Activated T-helper 1 cell treated with anti-CD3 and anti-CD28 coated beads, Interleukin-2, amount 50 U/mL, for 16 hours (primary cell): Measurements from ENCODE around the gene ACAD11.
"Not testable (repeated sequence)": the region's sequence is repeated elsewhere in the genome, so short reads cannot be mapped to it uniquely, and the experiment has no call there.

Experiments
- DNase-seq, 2 donors: peaks; one replicate each; pipeline ENCODE4 v3.0.0-alpha.2; 2020; ENCODE audit warnings: low read depth in 1 of 2, low spot score in 1 of 2

ACAD11 gene

DNA sequence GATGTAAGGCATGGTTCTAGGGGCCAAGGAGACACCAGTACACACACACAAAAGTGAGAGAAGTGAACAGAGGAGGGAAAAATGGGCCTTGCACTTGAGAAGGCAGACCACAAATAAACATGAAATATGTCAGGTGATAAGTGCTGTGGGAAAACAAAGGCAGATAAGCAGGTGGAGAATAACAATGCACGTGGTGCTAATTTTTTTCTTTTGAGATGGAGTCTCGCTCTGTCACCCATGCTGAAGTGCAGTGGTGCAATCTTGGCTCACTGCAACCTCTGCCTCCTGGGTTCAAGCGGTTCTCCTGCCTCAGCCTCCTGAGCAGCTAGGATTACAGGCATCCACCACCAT is 103.6 kb downstream of the ACAD11 start:
- DNase-seq: not testable (repeated sequence)

DNA sequence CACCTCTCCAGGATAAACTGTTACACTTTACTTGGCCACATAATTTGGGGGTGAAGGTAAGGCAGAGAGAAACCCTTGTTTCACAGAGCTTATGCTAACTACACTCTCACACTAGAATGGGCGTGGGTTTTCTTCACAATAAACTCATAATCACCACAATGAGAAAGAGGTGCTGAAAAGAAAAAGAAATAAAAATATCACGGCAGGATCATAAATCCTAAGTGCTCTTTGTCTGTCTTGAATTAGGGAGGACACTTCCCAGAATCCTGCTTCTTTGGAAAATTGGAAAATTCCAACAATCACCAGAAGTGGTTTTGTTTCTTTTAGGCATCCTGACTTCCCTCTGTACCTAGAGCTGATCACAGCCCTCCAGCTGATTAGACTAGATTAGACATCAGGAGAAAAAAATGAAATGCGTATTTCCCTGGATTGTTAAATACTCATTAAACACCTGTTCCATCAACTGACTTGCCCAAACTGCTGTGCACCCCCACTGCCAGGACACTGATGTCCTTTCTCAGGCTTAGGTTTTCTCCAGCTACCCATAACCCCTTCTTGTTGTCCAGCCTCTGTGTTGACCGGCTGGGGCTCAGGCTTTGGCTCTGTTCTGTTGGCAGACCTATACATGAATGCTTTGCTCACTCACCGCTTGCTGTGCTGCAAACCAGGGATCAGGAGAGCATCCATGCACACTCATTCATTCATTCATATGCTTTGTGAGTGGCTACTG is 104.1 kb downstream of the ACAD11 start:
- DNase-seq: no peak

DNA sequence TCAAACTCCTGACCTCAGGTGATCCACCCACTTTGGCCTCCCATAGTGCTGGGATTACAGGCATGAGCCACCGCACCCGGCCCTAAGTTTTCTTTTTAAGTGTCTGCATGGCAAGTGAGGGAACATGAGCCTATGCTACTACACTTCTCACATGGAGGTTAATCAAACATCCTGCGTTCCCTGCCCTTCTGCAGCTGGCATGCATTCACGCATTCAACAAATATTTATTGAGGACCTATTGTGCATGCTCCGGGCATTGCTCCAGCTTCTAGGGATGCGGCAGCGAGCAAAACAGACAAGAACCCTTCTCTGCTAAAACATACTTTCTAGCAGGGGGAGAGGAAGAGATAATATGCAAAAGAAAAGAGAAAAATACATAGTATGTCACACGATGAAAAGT is 105.2 kb downstream of the ACAD11 start:
- DNase-seq: no peak

DNA sequence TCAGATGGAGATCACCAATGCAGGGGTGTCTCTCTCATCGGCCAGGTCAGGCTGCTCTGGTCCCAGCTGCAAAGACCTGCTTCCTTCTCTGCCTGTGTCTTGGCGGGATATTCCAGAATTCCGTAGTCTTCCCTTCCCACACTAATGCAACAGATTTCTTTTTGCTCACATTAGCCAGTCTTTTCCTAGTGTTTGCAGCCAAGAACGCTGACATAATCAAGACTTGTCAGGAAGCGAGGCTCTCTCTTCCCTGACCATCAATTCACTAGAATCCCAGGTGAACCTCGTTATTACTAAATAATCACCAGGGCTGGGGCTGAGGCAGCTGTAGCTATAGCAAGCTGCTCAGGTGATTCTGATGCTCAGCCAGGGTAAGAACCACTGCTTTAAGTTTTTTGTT is 105.8 kb downstream of the ACAD11 start:
- no peak for DNase-seq

DNA sequence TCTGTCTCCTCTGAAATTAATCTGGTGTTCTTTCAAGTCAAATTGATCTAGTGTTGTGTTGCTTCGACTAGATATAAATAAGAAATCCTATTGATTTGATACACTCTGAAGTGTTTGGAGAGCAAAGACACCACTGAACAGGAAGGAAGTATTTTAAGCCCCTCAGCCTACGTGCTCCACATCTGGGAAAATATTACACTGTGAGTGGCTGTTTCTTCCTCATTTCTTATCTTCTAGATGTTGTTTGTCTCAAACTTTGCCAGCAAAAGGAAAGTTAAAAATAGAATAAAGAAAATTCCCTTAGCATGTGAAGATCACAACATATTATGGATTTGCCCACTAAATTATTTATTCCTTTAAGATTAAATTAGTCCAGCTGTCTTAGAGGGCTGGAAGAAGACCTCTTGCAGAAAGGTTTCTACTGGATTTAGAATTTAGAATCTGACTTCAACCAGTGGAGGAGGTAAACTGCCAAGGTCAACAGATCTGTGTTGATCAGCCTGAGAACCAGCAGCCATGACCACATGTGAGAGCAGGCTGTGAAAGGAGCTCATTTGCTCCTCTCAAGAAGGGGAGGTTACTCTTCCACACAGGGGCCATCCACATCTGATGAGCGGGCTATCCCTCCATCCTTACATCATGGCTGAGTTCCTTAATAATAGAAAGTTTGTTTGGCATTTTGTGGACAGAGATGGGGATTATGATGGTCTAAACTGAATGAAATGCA is 108.9 kb downstream of the ACAD11 start:
- DNase-seq: no peak

DNA sequence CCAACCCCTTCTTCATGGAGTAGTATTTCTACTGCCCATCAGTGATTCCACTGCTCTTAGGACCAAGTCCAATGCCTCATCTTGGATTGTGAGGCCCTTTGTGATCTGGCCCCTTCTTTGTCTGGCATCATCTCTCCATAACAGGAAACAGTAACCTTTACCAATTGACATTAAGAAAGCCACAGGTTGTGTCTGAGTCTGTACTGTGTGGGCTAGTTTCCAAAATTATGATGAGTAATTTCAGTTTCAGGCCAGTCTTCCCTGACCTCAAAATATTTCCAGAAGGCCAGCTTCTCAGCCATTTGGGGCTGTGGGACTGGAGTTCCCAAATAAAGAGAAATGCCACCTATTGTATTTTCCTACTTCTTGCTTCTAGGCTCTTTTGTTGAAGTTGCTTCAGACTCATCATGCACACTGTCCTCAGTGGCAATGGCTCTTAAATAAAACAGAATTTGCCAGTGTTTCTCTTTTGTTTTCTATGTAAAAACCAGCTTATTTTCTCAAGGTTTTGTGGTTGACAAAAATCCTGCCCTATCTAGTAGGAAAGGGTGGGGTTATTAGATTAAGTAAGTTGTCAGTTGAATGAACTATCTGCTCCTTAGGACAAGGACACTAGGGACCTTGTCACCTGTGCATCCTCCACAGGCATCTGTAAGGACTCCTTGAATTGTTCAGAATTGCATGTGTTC is 109.6 kb downstream of the ACAD11 start:
- no peak for DNase-seq

DNA sequence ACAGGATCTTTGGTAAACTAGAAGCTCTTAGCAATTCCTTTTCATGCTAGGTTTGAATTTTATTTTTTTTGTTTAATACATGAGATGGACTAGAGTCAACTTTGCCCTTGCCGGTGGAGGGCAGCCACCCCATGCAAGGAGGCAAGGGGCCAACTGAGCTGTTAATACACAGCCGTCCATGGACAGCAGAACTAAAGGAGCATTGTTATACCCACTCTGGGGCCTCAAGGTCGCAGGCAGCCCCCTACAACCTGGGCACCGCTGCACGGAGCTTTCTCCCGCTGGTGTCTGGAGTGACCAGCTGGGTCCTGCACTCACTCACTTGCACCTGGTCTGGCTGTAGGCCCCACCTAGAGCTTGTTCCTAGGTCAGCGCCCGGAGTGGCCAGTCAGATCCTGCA is 110.4 kb downstream of the ACAD11 start:
- no peak for DNase-seq

DNA sequence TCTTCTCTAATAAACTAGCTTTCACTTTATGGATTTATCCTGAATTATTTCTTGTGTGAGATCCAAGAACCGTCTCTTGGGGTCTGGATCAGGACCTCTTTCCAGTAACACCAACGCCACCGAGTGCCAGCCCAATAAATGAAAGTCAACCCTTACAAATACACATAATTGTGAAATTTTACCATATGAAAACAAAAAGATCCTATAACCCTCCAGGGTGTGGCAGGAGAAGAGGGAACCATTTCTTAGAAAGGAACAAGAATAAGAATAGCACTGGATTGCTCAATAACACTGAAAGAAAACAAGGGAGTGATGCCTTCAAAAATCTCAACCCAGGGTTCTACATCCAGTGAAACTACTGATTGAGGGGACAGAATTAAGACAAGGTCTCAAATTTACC is 114.1 kb downstream of the ACAD11 start:
- no peak for DNase-seq

DNA sequence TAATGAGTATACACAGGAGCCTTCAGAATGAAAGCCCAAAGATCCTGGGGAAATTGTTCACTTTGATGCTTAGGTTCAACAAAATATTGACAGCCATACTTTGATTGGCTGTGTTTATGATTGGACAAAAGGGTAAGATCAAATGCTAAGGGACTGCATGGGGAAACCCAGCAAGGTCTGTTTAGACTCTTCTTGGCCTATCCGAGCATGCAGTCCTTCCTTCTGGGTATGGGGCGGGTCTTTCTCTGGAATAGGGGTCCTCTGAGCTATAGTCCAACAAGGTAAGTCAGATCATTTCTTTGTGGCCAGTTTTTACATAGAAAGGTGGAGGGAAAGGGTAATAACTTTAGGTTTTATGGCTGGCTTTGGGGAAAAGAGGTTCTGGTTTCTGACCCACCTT is 115.5 kb downstream of the ACAD11 start:
- DNase-seq: no peak

DNA sequence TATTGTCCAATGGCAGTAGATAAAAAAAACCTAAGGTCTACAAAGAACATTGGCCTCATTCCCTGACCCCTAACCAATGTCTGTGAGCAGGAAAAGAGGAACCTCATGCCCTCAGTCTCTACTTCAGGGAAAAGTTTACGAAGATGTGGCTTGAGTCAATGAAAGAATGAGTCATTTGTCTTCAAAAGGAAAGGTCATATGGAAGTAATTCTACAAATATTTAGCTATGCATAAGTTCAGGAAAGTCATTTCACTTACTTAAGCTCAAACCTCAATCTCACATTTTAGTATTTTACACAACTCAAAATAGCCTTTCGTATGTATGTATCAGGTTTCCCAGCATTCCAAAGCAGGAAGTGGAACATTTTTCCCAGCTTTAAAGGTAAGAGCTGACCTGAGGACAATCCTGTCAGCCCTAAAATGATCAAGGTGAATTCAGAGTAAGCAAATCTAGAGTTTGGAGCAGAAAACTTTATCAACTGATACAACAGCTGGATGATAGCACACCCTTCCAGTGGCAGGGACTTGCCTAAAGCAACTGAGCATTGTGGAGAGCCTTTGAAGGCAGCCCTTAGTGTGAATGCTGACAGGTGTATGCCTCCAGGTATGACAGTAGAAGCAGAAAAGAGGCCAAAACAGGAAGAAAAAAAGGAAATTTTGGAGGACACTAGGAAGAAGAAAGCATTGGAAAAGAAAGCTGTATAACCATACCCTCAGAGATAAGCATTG is 116.4 kb downstream of the ACAD11 start:
- DNase-seq: no peak

DNA sequence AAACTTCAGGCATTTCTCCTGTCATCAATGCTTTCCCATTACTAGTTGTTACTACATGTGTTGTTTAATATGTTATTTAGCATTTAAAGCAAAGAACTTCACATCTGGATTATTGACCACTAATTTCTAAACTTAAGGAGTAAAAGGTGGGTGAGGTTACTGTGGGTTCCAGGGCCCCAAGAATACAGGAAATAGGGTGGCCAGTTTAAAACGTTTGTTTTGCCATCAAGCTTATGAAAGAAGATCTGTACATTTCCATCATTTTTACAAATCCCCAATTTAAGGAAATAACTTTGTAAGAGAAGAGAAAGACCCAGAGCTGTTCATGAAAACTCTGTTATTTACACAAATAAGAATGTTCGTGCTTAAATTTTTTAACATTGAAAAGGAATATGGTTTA is 117.0 kb downstream of the ACAD11 start:
- DNase-seq: no peak

DNA sequence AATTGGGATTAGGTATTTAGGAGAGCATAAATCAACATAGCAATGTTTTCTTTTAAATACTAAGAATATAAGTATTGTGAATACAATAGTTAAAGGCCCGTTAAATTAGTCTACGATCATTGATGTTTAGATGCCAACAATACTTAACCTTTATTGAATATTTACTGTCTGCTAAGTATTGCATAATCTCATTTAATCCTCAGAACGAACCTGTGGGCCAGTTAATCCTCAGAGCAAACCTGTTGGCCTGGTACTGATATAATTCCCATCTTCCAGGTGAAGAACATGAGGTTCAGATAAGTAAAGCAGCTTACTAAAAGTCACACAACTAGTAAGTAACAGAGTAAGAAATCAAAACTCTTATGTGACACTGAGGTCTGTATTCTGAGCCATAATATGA is 119.9 kb downstream of the ACAD11 start:
- no peak for DNase-seq

DNA sequence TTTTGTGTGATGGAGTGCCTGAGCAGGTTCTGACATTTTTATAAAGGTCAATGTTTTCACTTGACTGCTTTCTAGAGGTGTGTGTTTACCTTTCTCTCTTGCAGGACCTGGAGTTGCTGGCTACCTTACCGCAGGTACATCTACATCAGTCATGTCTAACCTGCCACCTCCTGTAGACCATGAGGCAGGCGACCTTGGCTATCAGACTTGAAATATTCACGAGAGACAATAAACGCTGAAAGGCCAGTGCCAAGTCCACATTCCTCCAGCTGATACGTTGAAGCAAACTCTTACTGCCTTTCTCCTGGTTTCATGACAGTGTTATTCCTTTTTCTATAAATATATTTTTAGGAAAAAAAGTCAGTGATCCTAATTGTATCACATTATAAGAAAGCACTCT is 121.5 kb downstream of the ACAD11 start:
- DNase-seq: no peak

DNA sequence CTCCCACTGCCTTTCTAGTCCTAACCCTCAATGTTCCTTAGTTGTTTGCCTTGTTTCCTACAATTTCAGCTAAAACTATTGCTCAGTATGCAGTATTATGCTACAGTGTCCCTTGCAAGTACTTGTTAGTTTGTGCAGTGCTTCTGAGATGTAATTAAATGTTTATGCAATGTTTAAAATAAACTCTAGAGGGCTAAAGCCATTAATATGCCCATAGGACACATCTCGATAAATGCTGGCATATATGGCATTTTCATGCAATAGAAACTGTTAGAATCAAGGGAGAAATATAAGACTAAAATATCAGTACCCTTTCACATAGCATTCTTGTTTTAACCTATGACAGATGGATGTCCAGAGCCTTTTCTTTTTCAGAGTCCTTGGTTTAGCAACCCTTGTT is 122.3 kb downstream of the ACAD11 start:
- no peak for DNase-seq

DNA sequence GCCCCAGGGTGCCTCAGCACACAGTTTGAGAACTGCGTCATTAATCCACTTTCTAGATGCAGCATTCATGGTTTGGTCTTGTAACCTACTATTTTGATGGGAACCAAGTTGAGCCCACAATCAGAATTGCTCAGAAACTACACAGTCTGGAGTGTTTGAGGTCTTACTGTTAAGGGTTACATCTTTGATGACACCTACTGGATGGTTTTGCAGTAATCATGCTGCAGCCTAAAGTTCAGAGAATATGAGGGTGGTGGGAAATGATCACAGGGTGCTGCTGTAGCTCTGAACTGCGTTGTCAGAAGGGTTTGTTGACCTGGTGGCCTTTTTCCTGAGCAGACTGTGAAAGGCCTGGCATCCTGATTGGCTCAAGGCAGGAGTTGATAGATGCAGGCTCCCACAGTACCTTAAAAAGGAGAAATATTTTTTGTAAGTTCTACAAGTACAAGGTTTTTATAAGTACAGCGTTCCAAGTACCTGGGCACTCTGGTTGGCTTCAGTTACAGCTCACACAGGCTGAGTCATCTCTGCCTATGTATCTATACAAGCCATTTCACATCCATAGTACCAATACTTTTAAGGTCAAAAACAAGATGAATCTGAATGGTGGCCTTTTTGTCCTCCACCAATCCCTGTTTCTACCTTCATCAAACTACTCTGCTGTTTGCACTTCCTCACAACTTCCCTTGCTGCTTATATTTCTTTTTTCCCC is 123.0 kb downstream of the ACAD11 start:
- DNase-seq: no peak

DNA sequence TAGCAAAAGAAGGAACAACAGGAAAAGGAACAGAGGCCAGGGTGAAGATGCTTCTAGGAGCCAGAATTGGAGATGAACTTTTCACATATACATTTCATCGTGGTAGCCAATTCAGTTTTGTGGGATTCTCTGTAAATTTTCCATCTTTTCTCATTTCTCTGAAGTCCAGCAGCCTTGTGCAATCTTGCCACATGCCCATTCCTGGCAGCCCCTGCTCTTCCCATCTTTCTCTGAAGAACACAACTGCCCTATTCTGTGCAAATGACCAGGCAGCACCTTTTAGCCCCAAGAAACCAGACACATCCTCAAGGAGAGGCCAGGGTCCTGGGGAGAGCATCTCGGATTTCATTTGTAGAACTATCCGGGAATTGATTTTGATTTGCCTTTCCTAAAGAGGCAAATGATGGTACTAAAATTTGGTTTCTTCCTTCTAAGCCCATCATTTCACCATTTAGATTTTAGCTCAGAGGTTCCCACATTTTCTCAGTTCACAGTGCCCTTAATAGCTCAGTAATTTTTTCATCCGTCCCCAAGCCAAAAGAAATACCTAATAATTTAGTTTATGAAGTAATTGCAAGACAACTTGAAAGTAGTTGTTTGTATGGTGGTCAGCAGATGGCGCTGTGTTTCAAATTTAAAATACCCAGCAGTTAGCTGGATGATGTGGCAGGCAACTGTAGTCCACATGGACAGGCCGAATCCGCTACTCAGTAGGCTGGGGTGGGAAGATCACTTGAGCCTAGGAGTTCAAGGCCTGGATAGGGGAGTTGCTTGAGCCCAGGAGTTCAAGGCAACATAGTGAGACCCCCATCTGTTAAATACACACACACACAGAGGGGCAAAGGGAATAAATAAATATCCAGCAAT is 123.8 kb downstream of the ACAD11 start:
- peak; percentile 9 to 10 for DNase-seq

DNA sequence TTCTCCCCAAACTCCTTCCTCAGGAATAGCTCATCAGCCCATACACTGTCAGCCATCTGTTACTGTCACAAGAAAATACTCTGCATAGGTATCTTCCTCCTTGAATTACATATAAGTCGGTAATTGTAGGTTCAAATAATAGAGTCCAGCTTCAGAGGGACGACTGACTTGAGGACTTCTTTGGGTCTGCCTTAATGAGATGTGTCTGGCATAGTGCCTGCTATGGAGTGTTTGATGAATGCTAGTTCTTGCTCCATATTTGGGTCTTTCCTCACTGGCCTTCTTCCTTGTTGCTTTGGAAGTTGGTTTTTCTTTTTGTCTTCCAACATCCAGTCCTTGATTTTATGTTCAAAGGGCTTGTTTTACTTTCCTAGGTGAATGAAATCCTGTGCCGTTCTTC is 129.0 kb downstream of the ACAD11 start:
- no peak for DNase-seq

DNA sequence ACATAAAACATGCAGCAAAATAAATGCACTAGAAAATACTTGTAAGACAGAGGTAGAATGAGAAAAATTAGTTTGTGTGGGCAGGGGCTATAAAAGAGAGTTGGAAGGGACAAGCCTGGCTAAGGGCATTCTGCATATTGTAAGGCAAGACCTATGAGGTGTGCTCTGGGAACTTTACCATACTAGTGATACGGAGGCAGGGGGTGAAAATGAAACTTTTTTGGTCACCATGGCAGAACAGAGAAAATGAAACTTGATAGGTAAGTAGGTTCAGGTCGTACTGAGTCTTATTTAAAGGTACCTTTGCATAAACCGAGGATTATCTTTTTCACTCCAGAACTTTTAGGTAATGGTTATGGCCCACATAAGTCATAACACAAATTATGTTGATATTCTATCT is 137.3 kb downstream of the ACAD11 start:
- DNase-seq: no peak

DNA sequence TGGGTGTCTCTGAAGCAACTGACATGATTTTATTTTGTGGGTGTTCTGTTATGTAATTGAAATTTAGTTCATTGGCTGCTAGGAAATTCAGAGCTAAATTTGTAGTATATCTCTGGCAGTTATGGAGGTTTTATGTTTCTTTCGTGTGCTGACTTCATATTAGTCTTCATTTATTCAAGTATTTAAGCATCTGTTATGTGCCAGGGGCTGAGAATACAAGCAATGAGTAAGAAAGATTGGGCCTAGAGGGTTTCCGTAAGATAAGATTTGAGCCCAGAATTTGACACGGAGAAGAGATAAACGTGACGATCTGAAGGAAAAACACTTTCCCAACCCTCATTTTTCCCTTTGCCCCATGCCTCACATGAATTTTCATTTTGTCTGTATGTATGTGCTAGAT is 137.7 kb downstream of the ACAD11 start:
- DNase-seq: no peak

DNA sequence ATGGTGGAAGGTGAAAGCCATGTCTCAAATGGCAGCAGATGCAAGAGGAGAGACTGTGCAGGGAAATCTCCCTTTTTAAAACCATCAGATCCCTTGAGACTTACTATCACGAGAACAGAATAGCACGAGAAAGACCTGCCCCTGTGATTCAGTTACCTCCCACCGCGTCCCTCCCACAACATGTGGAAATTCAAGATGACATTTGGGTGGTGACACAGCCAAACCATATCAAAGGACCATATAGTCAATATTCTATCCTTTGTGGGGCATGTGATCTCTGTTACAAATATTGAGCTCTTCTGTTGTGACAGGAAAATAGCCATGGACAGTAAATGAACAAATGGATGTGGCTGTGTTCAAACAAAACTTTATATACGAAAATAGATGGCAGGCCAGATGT is 139.7 kb downstream of the ACAD11 start:
- DNase-seq: no peak
